ENCODE measurements around the gene SORCS2.

The SORCS2 gene

DNA sequence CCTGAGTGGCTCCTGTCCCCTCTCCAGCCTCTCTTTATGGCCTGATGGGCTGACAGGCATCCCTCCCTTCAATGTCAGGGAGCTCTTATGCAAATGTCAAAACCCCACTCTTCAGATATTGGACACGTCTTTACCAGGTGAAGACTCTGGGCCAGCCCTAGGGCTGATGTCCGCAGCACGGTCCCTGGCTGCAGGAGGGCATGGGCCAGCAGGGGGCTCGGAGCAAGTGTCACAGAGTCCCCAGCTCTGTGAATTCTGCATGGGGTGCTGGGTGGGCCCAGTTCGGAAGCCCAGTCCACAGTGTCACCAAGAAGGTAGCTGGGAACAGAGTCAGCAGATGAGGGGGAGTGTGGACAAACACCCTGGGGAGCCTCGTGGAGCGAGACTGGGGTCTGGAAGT lies 282.0 kb downstream of the SORCS2 start:
- no peak for DNase-seq (ENCODE audit: low spot score)

DNA sequence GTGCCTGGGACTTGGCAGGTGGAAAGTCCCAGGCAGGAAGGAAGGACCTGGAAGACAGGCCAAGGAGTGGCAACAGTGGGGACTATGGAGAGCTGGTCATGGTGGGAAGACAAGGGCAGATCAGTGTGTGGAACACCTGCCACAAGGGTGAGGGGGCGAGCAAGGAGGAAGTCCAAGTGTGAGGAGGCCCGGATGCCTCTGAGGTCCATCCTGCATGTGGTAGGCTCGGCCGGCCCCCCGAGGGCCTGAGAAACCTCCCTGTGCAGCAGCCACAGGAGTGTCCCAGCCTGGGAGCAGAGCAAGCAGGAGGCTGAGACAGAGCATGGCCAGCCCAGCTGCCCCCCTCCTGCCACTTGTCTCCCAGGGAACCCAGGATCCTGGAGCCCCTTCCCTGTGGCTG lies 282.9 kb downstream of the SORCS2 start:
- DNase-seq (ENCODE audit: low spot score) = no peak

- no peak for DNase-seq (ENCODE audit: low spot score)
Measured at GRCh38 chr4:7476820-7477219, 284.5 kb downstream of the SORCS2 start.

DNA sequence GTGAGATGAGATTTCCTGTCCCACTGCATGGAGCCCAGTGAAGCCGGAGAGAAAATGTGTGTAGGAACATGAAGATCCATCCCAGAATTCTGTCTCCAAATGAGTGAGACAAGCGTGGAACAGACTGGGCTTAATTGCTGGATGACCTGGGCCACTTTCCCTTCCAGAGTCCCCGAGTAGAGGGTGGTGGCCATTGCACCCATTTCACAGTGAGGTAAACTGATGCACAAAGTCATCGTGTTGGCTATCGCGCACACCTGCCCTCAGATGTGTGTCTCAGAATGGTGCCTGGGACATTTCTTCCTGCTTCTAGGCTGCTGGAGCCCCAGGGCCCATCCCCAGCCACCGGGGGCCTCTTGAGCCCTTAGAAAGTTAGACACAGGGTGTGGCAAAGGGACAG lies 285.4 kb downstream of the SORCS2 start:
- no peak for DNase-seq (ENCODE audit: low spot score)

GRCh38 chr4:7478665-7479064 lies 286.3 kb downstream of the SORCS2 start:
- no peak for DNase-seq (ENCODE audit: low spot score)

GRCh38 chr4:7480423-7480822 lies 288.1 kb downstream of the SORCS2 start:
- no peak for DNase-seq (ENCODE audit: low spot score)

DNA sequence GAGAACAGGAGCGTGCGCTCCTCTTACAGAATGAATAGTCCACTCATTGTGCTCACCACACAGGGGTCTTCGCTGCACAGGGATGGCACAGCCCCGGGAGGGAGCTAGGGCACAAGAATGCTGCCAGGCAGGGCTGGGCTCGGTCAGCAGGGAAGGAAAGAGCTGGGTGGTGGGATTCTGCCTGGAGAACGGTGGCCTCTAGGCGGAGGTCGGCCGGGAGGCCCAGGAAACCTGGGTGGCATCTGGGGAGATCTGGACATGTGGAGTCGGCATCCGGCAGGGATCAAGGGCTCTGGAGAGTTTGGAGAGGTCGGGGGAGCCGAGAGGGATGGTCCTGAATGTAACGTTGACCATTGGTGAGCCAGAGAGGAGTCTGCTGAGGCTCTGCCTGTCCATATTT lies 288.9 kb downstream of the SORCS2 start:
- no peak for DNase-seq (ENCODE audit: low spot score)

DNA sequence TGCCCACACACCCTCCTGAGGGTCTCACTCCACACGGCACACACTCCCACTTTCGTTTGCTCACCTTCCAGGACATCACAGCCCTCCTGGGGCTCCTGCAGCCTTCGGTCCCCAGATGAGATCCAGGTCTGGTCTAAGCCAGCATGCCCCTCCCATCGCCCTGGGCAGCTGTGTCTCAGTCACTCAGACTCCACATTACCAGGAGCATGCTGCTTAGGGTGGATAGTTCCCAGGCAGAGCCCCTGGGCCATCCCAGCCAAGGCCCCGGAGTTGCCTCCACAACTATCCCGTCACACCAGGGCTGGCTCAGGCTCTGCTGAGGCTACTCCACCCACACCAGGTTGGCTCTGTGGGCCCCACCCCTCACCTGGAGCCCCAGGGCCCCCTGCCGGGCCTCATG lies 292.8 kb downstream of the SORCS2 start:
- no peak for DNase-seq (ENCODE audit: low spot score)

GRCh38 chr4:7486101-7486500 lies 293.8 kb downstream of the SORCS2 start:
- no peak for DNase-seq (ENCODE audit: low spot score)

GRCh38 chr4:7487502-7487901 lies 295.2 kb downstream of the SORCS2 start:
- DNase-seq (ENCODE audit: low spot score) = no peak

- DNase-seq (ENCODE audit: low spot score) = peak; percentile 43
Measured at GRCh38 chr4:7487998-7488671, 295.8 kb downstream of the SORCS2 start.

DNA sequence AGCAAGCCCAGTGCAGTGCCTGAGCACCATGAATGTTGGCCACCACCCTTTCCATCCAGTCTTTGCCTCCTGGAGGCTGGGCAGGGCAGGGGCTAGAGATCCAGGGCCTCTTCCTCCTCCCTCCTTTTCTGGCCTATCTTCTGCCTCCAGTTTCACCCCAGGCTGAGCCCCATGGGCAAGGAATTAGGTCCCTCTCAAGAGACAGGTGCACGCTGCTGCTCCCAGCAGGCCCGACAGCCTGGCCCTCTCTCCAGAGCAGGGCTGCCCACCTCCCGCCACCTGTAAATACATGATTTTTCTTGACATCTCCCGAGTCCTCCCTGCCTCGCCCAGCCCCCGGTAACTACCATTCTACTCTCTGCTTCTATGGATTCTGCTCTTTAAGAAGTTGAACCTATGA lies 299.6 kb downstream of the SORCS2 start:
- DNase-seq (ENCODE audit: low spot score) = no peak

DNA sequence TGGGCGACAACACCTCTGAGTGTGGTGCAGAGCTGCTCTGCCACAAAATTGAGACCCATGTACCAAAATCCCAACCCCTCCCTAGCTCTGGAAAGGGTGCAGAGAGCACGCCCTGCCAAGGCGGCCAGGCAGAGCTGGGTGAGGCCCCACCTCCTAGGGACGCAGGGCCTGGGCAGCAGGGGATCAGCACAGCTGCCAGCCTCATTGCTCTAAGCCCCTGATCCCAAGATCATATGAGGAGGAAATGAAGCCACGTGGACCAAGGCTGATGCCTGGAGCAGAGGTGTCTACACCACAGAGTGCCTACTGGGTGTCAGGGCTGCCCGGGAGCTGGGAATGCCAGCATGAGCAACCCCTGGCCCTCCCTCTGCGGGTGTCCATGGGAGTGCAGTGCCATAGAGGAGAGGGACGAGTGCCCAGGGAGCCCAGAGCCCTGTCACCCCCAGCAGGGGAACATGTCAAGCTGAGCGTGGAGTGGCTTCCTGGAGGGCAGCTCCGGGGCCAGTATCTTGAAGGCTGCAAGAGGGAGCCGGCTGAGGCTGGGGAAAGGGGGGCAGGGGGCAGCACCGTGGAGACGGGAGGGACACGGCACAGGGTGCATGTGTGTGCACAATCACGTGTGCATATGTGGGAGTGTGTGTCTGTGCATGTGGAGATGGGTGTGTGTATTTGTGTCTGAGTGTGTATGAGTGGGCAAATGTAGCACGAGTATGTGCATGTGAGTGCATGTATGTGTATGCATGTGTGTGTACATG lies 306.3 kb downstream of the SORCS2 start:
- no peak for DNase-seq (ENCODE audit: low spot score)

GRCh38 chr4:7499661-7500060 lies 307.3 kb downstream of the SORCS2 start:
- DNase-seq (ENCODE audit: low spot score) = no peak

- DNase-seq (ENCODE audit: low spot score) = no peak
Measured at GRCh38 chr4:7500404-7500803, 308.1 kb downstream of the SORCS2 start.

- DNase-seq (ENCODE audit: low spot score) = no peak
Measured at GRCh38 chr4:7501314-7501713, 309.0 kb downstream of the SORCS2 start.

DNA sequence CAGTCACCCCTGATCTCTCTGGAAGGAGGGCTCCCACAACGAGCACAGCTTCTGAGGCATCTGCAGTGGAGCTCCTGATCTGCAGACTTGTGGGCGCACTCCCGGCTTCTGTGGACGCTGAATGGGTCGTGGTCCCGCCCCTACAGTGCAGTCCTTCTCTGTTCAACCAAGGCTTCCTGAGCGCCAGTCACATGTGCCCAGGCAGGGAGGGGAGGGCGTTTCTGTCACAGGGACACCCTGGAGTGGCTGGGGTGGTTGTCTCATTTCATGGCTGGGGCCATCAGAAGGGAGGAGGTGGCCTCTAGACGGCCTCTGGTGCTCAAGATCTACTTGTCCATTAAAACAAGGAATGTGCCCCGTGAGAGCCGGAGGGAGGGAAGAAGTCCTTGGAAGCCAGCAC lies 309.5 kb downstream of the SORCS2 start:
- DNase-seq (ENCODE audit: low spot score) = no peak

DNA sequence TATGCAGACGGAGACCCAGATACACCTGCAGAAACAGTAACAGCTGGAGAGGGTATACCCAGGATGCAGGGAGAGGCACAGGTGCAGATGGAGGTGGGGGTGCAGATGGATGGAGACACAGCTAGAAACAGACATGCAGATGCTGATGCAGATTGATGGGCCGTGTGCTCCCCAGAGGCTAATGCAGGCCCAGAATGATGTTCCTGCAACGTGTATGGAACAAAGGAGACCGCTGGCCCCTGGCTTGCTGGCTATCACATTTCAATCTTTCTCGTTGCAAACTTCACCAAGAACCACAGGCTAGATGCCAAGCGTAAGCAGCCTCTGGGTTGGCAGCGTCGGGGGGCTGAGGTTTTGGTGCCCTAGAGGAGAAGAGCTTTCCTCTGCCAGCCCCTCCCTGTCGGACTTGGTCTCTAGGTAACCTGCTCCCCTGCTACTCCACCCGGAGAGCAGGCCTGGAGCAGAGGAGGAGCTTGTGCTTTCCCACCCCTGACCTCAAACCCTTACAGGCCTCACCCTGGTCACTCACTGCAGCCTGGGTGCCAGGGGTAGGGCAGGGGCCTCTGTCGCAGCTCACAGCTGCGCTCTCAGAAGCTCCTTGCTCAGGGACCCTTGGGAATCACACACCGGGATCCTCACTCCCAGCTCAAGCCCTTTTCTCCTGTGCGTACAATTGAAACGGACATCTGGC lies 311.4 kb downstream of the SORCS2 start:
- DNase-seq (ENCODE audit: low spot score) = no peak

DNA sequence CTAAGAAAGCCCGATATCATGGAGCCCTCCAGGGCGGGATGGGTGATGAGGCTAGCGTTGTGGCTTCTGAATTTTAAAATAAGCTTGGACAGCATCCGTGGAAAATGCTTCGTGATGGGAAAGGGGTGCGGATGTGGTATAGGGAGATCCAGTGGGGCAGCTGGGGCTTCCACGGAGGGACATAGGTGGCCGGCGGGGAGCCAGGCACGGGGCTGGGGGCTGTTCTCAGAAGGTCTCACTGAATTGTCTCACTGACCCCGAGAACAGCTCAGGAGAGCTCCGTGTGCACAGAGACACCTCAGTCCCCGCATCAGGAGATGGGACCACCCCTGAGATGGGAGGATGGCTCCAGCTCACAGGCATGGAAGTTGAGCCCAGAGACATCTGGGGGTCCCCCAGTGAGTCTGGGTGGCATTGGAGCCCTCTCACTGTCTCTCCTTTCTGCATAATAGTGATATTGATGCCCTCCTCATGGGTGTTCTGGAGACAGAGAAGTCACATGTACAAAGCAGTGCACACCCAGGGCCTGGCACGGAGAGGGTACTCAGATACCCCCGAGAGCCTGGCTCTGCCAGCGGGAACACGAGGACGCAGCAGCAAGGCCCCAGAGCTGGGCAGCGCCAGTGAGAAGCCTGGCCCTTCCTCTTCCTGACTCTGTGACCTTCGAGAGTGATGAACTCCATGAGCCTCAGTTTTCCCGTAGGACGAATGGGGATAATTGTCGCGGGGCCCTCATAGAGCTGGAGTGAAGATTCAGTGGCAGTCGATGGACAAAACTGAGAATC lies 313.0 kb downstream of the SORCS2 start:
- no peak for DNase-seq (ENCODE audit: low spot score)

- DNase-seq (ENCODE audit: low spot score) = no peak
Measured at GRCh38 chr4:7506119-7506518, 313.8 kb downstream of the SORCS2 start.

- no peak for DNase-seq (ENCODE audit: low spot score)
Measured at GRCh38 chr4:7506572-7506971, 314.2 kb downstream of the SORCS2 start.

GRCh38 chr4:7507381-7507780 lies 315.0 kb downstream of the SORCS2 start:
- no peak for DNase-seq (ENCODE audit: low spot score)
